ENCODE measurements around the gene TRAM2.
"Not testable (repeated sequence)": the region's sequence is repeated elsewhere in the genome, so short reads cannot be mapped to it uniquely, and the experiment has no call there.

TRAM2 gene

GRCh38 chr6:52489881-52490280, 87.0 kb downstream of the TRAM2 start:
- no peak for TF ChIP-seq CTCF (IDR thresholded peaks at IDR 0.05; ENCODE audit: low read depth, low read length)

GRCh38 chr6:52483671-52484003, 93.2 kb downstream of the TRAM2 start:
- DNase-seq (ENCODE audit: extremely low read depth, low read depth) = no peak
- no peak for TF ChIP-seq CTCF (IDR thresholded peaks at IDR 0.05; ENCODE audit: low read depth, low read length)

More at GRCh38 chr6:52489881-52490280, 87.0 kb downstream of the TRAM2 start:
- no peak for DNase-seq (ENCODE audit: extremely low read depth, low read depth)

GRCh38 chr6:52482903-52483670, 93.8 kb downstream of the TRAM2 start:
- TF ChIP-seq CTCF (IDR thresholded peaks at IDR 0.05; ENCODE audit: low read depth, low read length) = no peak
- no peak for DNase-seq (ENCODE audit: extremely low read depth, low read depth)

- TF ChIP-seq CTCF (IDR thresholded peaks at IDR 0.05; ENCODE audit: low read depth, low read length) = no peak
- DNase-seq (ENCODE audit: extremely low read depth, low read depth) = no peak
Observed at GRCh38 chr6:52475307-52475706, 101.6 kb downstream of the TRAM2 start.

- TF ChIP-seq CTCF (IDR thresholded peaks at IDR 0.05; ENCODE audit: low read depth, low read length) = no peak
- no peak for DNase-seq (ENCODE audit: extremely low read depth, low read depth)
Observed at GRCh38 chr6:52474173-52474572, 102.7 kb downstream of the TRAM2 start.

- not testable (repeated sequence) for DNase-seq (ENCODE audit: extremely low read depth, low read depth)
Observed at GRCh38 chr6:52461194-52461593, 115.7 kb downstream of the TRAM2 start.

GRCh38 chr6:52457096-52457495, 119.8 kb downstream of the TRAM2 start:
- no peak for TF ChIP-seq CTCF (IDR thresholded peaks at IDR 0.05; ENCODE audit: low read depth, low read length)
- DNase-seq (ENCODE audit: extremely low read depth, low read depth) = no peak

- DNase-seq (ENCODE audit: extremely low read depth, low read depth) = no peak
- no peak for TF ChIP-seq CTCF (IDR thresholded peaks at IDR 0.05; ENCODE audit: low read depth, low read length)
Observed at GRCh38 chr6:52454556-52454955, 122.3 kb downstream of the TRAM2 start.
